ENCODE results near the gene PCDH9. TPM values are rescaled to one million over a fixed set of nuclear protein-coding genes. Genes with fewer than 3 reads are reported as not detected.

The PCDH9 gene
- total and polyA plus RNA-seq, 2 experiments from 2014 or later, result 0.31 to 0.52 TPM

DNA sequence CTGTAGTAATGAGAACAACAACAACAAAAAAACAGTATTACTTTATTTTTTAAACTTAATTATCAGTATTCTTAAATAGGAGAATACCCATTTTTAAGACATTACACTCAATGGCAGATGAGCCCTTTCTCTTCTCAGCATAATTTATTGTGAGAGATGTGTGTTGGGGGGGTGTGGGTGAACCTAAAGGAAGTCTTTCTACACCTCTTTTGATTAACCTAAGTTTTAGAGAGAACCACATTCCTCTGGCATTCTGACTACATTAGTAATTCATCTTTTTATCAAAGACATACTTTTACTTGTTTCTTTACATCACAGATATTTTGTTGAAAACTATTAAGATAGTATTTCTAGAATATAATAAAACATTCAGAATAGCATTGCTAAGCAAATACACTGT lies 890.9 kb downstream of the PCDH9 start:
- H4K20me1 ChIP-seq (replicated peaks; ENCODE audit: insufficient read depth), result no peaks in the 10 kb centered on the region
- H3K36me3 Mint-ChIP-seq (ENCODE audit: low read depth), result no peaks in the 10 kb centered on the region

DNA sequence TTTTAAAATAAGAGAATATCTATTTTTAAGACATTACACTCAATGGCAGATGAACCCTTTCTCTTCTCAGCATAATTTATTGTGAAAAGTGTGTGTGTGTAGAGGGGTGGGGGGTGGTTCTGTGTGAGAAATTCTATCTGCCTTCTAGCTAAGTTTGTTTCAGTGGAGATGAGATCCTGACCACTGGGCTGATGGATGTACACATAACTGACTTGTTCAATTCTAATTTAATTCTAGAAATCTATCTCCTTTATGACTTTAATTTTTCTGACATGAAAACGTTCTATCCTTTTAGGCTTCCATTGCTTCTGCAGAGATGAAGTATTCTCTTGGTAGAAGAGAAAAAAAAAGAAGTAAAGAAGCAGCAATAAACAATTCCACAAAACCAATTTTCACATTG lies 891.6 kb downstream of the PCDH9 start:
- Histone ChIP-seq H3K27me3 (ENCODE audit: insufficient read depth) (no peaks in the 10 kb centered on the region), H3K36me3 (ENCODE audit: insufficient read depth) (no peaks in the 10 kb centered on the region), H4K20me1 (replicated peaks; ENCODE audit: insufficient read depth) (no peaks in the 10 kb centered on the region), H3K79me2 (replicated peaks; ENCODE audit: insufficient read depth) (no peaks in the 10 kb centered on the region), H3K4me2 (no peak overlapping the region), H3F3A (replicated peaks; ENCODE audit: low read depth) (no peaks in the 10 kb centered on the region), H3K27ac (ENCODE audit: low read depth) (no peak overlapping the region), H2AFZ (no peak overlapping the region), H3K4me3 (no peak overlapping the region), H3K9me2 (ENCODE audit: insufficient read depth) (no peaks in the 10 kb centered on the region), H3K4me1 (ENCODE audit: insufficient read depth) (0 out of 2 replicates have a peak, but pooled peaks cover 5% of the 10 kb centered on the region)
- H3K4me1 Mint-ChIP-seq, result peaks cover 7% of the 10 kb centered on the region; the same call in 2 of the 3 replicates
- no peaks in the 10 kb centered on the region for H3K36me3 Mint-ChIP-seq (ENCODE audit: low read depth)
- TF ChIP-seq, protein P1, sequence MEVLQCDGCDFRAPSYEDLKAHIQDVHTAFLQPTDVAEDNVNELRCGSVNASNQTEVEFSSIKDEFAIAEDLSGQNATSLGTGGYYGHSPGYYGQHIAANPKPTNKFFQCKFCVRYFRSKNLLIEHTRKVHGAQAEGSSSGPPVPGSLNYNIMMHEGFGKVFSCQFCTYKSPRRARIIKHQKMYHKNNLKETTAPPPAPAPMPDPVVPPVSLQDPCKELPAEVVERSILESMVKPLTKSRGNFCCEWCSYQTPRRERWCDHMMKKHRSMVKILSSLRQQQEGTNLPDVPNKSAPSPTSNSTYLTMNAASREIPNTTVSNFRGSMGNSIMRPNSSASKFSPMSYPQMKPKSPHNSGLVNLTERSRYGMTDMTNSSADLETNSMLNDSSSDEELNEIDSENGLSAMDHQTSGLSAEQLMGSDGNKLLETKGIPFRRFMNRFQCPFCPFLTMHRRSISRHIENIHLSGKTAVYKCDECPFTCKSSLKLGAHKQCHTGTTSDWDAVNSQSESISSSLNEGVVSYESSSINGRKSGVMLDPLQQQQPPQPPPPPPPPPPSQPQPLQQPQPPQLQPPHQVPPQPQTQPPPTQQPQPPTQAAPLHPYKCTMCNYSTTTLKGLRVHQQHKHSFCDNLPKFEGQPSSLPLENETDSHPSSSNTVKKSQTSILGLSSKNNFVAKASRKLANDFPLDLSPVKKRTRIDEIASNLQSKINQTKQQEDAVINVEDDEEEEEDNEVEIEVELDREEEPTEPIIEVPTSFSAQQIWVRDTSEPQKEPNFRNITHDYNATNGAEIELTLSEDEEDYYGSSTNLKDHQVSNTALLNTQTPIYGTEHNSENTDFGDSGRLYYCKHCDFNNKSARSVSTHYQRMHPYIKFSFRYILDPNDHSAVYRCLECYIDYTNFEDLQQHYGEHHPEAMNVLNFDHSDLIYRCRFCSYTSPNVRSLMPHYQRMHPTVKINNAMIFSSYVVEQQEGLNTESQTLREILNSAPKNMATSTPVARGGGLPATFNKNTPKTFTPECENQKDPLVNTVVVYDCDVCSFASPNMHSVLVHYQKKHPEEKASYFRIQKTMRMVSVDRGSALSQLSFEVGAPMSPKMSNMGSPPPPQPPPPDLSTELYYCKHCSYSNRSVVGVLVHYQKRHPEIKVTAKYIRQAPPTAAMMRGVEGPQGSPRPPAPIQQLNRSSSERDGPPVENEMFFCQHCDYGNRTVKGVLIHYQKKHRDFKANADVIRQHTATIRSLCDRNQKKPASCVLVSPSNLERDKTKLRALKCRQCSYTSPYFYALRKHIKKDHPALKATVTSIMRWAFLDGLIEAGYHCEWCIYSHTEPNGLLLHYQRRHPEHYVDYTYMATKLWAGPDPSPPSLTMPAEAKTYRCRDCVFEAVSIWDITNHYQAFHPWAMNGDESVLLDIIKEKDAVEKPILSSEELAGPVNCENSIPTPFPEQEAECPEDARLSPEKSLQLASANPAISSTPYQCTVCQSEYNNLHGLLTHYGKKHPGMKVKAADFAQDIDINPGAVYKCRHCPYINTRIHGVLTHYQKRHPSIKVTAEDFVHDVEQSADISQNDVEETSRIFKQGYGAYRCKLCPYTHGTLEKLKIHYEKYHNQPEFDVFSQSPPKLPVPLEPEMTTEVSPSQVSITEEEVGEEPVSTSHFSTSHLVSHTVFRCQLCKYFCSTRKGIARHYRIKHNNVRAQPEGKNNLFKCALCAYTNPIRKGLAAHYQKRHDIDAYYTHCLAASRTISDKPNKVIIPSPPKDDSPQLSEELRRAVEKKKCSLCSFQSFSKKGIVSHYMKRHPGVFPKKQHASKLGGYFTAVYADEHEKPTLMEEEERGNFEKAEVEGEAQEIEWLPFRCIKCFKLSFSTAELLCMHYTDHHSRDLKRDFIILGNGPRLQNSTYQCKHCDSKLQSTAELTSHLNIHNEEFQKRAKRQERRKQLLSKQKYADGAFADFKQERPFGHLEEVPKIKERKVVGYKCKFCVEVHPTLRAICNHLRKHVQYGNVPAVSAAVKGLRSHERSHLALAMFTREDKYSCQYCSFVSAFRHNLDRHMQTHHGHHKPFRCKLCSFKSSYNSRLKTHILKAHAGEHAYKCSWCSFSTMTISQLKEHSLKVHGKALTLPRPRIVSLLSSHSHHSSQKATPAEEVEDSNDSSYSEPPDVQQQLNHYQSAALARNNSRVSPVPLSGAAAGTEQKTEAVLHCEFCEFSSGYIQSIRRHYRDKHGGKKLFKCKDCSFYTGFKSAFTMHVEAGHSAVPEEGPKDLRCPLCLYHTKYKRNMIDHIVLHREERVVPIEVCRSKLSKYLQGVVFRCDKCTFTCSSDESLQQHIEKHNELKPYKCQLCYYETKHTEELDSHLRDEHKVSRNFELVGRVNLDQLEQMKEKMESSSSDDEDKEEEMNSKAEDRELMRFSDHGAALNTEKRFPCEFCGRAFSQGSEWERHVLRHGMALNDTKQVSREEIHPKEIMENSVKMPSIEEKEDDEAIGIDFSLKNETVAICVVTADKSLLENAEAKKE (CRISPR knock-in tag; IDR thresholded peaks at IDR 0.05), result no peak
- no peak for TF ChIP-seq CREB1 (CRISPR knock-in tag; IDR thresholded peaks at IDR 0.05; ENCODE audit: low read depth)
- TF ChIP-seq EZH2 (IDR thresholded peaks at IDR 0.05; ENCODE audit: low read depth, unreplicated experiment), result no peak
- TF ChIP-seq EZH2phosphoT487 (IDR thresholded peaks at IDR 0.05; ENCODE audit: unreplicated experiment), result no peak
- H3K27me3 Mint-ChIP-seq (ENCODE audit: insufficient read depth, low read depth, poor library complexity), result peaks cover 2% of the 10 kb centered on the region
- no peaks in the 10 kb centered on the region for H3K9me3 Mint-ChIP-seq
- DNase-seq (ENCODE audit: low spot score), result no peak
- ATAC-seq, result no peak
- H3K27ac Mint-ChIP-seq, result no peak overlapping the region
- no peak overlapping the region for H3K4me3 Mint-ChIP-seq

More for the DNA sequence above, 890.9 kb downstream of the PCDH9 start:
- Histone ChIP-seq H3K79me2 (replicated peaks; ENCODE audit: insufficient read depth) (no peaks in the 10 kb centered on the region), H3F3A (replicated peaks; ENCODE audit: low read depth) (no peaks in the 10 kb centered on the region), H2AFZ (no peak overlapping the region), H3K9me2 (ENCODE audit: insufficient read depth) (no peaks in the 10 kb centered on the region), H3K27ac (ENCODE audit: low read depth) (no peak overlapping the region), H3K27me3 (ENCODE audit: insufficient read depth) (no peaks in the 10 kb centered on the region), H3K4me2 (no peak overlapping the region), H3K4me1 (ENCODE audit: insufficient read depth) (0 out of 2 replicates have a peak, but pooled peaks cover 5% of the 10 kb centered on the region), H3K4me3 (no peak overlapping the region), H3K36me3 (ENCODE audit: insufficient read depth) (no peaks in the 10 kb centered on the region)
- Mint-ChIP-seq H3K4me3 (no peak overlapping the region), H3K27me3 (ENCODE audit: insufficient read depth, low read depth, poor library complexity) (peaks cover 2% of the 10 kb centered on the region), H3K9me3 (no peaks in the 10 kb centered on the region), H3K4me1 (peaks cover 7% of the 10 kb centered on the region; the same call in 2 of the 3 replicates), H3K27ac (no peak overlapping the region)
- no peak for DNase-seq (ENCODE audit: low spot score)
- no peak for ATAC-seq
- TF ChIP-seq, protein P2, sequence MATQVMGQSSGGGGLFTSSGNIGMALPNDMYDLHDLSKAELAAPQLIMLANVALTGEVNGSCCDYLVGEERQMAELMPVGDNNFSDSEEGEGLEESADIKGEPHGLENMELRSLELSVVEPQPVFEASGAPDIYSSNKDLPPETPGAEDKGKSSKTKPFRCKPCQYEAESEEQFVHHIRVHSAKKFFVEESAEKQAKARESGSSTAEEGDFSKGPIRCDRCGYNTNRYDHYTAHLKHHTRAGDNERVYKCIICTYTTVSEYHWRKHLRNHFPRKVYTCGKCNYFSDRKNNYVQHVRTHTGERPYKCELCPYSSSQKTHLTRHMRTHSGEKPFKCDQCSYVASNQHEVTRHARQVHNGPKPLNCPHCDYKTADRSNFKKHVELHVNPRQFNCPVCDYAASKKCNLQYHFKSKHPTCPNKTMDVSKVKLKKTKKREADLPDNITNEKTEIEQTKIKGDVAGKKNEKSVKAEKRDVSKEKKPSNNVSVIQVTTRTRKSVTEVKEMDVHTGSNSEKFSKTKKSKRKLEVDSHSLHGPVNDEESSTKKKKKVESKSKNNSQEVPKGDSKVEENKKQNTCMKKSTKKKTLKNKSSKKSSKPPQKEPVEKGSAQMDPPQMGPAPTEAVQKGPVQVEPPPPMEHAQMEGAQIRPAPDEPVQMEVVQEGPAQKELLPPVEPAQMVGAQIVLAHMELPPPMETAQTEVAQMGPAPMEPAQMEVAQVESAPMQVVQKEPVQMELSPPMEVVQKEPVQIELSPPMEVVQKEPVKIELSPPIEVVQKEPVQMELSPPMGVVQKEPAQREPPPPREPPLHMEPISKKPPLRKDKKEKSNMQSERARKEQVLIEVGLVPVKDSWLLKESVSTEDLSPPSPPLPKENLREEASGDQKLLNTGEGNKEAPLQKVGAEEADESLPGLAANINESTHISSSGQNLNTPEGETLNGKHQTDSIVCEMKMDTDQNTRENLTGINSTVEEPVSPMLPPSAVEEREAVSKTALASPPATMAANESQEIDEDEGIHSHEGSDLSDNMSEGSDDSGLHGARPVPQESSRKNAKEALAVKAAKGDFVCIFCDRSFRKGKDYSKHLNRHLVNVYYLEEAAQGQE (IDR thresholded peaks at IDR 0.05; ENCODE audit: unreplicated experiment), result no peak
- no peak for TF ChIP-seq ZNF331 (CRISPR knock-in tag; IDR thresholded peaks at IDR 0.05; ENCODE audit: low read depth)
- TF ChIP-seq, protein P3, sequence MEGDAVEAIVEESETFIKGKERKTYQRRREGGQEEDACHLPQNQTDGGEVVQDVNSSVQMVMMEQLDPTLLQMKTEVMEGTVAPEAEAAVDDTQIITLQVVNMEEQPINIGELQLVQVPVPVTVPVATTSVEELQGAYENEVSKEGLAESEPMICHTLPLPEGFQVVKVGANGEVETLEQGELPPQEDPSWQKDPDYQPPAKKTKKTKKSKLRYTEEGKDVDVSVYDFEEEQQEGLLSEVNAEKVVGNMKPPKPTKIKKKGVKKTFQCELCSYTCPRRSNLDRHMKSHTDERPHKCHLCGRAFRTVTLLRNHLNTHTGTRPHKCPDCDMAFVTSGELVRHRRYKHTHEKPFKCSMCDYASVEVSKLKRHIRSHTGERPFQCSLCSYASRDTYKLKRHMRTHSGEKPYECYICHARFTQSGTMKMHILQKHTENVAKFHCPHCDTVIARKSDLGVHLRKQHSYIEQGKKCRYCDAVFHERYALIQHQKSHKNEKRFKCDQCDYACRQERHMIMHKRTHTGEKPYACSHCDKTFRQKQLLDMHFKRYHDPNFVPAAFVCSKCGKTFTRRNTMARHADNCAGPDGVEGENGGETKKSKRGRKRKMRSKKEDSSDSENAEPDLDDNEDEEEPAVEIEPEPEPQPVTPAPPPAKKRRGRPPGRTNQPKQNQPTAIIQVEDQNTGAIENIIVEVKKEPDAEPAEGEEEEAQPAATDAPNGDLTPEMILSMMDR (conservative IDR thresholded peaks at IDR 0.05; ENCODE audit: low read depth in 2 of 2), result no peak
- TF ChIP-seq EZH2 (IDR thresholded peaks at IDR 0.05; ENCODE audit: low read depth, unreplicated experiment), result no peak
- no peak for TF ChIP-seq JUNB (IDR thresholded peaks at IDR 0.05; ENCODE audit: unreplicated experiment)

Measured in GM23338 (cell line).